Glutamatergic neuron (in vitro differentiated cells): ENCODE results near the gene NEO1. TPM values are rescaled to one million over a fixed set of nuclear protein-coding genes. Genes with fewer than 3 reads are reported as not detected.

Experiments used
- DNase-seq: peaks from one replicate; pipeline ENCODE4 v3.0.0; 2022
- H3K27ac Mint-ChIP-seq: one replicate; pipeline ENCODE4 v1.8.0; 2020; ENCODE audit warnings: mild to moderate bottlenecking, mixed read lengths, inconsistent platforms; ENCODE audit not compliant: unreplicated experiment
- H3K27me3 Mint-ChIP-seq: one replicate; pipeline ENCODE4 v1.8.0; 2020; ENCODE audit warnings: mild to moderate bottlenecking, moderate library complexity, mixed read lengths, inconsistent platforms; ENCODE audit not compliant: unreplicated experiment
- H3K36me3 Mint-ChIP-seq: one replicate; pipeline ENCODE4 v1.8.0; 2020; ENCODE audit warnings: mild to moderate bottlenecking, mixed read lengths, inconsistent platforms; ENCODE audit not compliant: unreplicated experiment
- H3K4me1 Mint-ChIP-seq: one replicate; pipeline ENCODE4 v1.8.0; 2020; ENCODE audit warnings: mild to moderate bottlenecking, low read depth, mixed read lengths, inconsistent platforms; ENCODE audit not compliant: unreplicated experiment
- H3K4me3 Mint-ChIP-seq: one replicate; pipeline ENCODE4 v1.8.0; 2020; ENCODE audit warnings: mild to moderate bottlenecking, mixed read lengths, inconsistent platforms; ENCODE audit not compliant: unreplicated experiment
- H3K9me3 Mint-ChIP-seq: one replicate; pipeline ENCODE4 v1.8.0; 2020; ENCODE audit warnings: mild to moderate bottlenecking, moderate library complexity, mixed read lengths, inconsistent platforms; ENCODE audit not compliant: unreplicated experiment
- total RNA-seq: library from RNA; stranded (reverse); fragmentation: NEBNext Ultra II Directional; extraction: Animal tissue kit (Norgen Biotek cat#: 25700); gene quantifications from one replicate; pipeline ENCODE4 v1.2.1, GENCODE V29; 2021; ENCODE audit not compliant: unreplicated experiment
- TF ChIP-seq, protein P1 (sequence below): fragments of 200-600 bp; sonication (generic); IDR thresholded peaks from one replicate; pipeline ENCODE4 v1.5.0; 2021; ENCODE audit not compliant: partially characterized antibody, unreplicated experiment

The NEO1 gene
- total RNA-seq, 1 donor from 2014 or later: 157 TPM

DNA sequence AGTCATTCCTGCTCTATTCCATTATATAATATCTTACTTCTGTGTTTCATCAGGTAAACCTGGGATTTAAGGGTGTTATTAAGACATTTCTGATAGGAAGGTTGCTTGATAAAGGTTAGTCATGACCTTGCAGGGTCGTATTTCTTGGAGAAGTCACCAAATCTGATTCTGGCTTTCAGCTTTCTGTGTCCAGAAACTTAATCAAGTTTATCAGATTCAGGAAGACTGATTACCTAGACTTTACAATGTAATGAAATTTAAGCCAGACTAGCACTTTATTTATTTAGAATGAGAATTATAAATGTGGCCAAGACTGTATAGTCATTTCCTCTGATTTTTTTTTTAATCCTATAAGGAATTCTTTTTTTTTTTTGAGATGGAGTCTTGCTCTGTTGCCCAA lies 81.9 kb downstream of the NEO1 start:
- H3K27me3 Mint-ChIP-seq: no peaks in the 10 kb centered on the region
- H3K4me1 Mint-ChIP-seq: no peaks in the 10 kb centered on the region
- no peak overlapping the region for H3K27ac Mint-ChIP-seq
- no peak overlapping the region for H3K4me3 Mint-ChIP-seq
- no peak for DNase-seq
- no peaks in the 10 kb centered on the region for H3K9me3 Mint-ChIP-seq
- H3K36me3 Mint-ChIP-seq: peaks cover 13% of the 10 kb centered on the region
- TF ChIP-seq, protein P1, sequence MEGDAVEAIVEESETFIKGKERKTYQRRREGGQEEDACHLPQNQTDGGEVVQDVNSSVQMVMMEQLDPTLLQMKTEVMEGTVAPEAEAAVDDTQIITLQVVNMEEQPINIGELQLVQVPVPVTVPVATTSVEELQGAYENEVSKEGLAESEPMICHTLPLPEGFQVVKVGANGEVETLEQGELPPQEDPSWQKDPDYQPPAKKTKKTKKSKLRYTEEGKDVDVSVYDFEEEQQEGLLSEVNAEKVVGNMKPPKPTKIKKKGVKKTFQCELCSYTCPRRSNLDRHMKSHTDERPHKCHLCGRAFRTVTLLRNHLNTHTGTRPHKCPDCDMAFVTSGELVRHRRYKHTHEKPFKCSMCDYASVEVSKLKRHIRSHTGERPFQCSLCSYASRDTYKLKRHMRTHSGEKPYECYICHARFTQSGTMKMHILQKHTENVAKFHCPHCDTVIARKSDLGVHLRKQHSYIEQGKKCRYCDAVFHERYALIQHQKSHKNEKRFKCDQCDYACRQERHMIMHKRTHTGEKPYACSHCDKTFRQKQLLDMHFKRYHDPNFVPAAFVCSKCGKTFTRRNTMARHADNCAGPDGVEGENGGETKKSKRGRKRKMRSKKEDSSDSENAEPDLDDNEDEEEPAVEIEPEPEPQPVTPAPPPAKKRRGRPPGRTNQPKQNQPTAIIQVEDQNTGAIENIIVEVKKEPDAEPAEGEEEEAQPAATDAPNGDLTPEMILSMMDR: no peak

DNA sequence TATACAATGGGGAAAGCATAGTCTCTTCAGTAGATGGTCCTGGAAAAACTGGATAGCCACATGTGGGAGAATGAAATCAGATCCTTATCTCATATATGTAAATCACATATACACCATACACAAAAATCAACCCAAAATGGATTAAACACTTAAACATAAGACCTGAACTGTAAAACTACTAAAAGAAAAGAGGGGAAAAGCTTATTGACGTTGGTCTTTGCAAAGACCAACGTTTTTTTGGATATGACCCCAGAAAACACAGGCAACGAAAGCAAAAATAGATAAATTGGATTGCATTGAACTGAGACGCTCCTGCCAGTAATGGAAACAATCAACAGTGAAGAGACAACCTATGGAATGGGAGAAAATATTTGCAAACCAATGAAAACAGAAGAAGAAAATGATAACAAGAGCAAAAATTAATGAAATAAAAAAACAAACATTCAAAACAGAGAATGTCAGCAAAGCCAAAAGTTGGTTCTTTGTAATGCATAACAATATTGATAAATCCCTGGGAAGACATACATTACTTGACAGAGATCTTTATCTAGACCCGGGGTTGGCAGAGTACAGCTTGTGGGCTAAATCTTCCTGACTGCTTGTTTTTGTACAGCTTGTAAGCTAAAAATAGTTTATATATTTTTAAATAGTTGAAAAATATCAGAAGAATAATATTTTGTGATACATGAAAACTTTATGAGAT lies 86.9 kb downstream of the NEO1 start:
- Mint-ChIP-seq H3K4me3 (no peak overlapping the region), H3K4me1 (no peaks in the 10 kb centered on the region), H3K27me3 (no peaks in the 10 kb centered on the region), H3K36me3 (peaks cover 5% of the 10 kb centered on the region), H3K9me3 (peaks cover 2% of the 10 kb centered on the region), H3K27ac (no peak overlapping the region)
- DNase-seq: no peak
- TF ChIP-seq, protein P1: no peak

DNA sequence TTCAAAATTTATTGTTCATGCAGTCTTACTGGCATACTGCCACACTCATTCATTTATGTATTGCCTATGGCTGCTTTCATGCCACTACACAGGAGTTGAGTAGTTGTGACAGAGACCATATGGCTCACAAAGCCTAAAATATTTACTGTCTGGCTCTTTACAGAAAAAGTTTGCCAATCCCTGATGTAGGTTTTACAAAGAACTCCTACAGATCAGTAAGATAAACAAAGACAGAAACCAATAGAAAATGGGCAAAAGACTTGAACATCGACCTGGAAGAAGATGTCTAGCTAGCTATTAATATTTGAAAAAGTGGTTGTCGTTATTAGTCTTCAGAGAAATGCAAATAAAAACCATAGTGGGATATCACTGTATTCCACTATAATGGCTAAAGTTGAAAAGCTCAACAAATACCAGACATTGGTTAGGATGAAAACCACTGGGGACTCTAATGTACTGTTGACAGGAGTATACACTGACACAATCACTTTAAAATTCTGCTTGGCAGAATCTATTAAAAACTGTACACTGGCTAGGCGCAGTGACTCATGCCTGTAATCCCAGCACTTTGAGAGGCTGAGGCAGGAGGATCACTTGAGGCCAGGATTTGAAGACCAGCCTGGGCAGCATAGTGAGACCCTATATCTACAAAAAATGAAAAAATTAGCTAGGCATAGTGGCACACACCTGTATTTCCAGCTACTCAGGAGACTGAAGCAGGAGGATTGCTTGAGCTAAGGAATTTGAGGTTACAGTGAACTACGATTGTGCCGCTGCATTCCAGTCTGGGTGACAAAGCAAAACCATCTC lies 87.7 kb downstream of the NEO1 start:
- Mint-ChIP-seq H3K4me3 (no peak overlapping the region), H3K9me3 (peaks cover 2% of the 10 kb centered on the region), H3K27ac (no peak overlapping the region), H3K27me3 (no peaks in the 10 kb centered on the region), H3K4me1 (no peaks in the 10 kb centered on the region), H3K36me3 (peaks cover 5% of the 10 kb centered on the region)
- TF ChIP-seq, protein P1: no peak
- DNase-seq: no peak

DNA sequence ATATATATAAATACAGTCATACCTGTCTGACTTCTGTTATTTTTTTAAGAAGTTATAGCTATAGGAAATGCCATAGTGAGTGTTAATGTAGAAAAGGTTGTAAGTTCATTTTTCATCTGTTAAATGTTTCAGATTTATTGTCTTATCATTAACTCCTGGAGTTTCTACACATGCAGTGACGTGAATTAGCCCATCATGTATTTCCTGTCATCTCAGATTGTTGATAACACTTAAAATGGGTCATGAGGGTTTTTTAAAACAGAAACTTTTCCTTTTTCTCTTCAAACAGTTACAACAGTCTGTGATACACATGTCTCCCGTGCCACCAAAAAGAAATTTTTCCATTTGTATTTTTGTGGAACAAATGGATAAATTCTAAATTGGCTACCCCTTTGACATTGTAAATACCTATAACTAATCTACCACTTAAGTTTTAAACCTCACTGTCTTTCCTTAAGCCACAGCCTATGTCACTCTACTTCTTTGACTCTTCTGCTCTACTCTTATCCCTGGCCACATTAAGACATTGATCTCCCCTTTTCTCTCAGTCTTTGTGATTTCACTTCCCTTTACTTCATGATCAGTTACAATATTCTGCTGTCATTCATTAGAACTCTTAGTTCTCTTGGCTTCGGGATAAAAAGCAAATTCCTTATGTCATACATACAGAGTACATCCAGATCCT lies 89.1 kb downstream of the NEO1 start:
- peaks cover 5% of the 10 kb centered on the region for H3K36me3 Mint-ChIP-seq
- H3K27me3 Mint-ChIP-seq: no peaks in the 10 kb centered on the region
- H3K9me3 Mint-ChIP-seq: peaks cover 2% of the 10 kb centered on the region
- TF ChIP-seq, protein P1: no peak
- no peak overlapping the region for H3K27ac Mint-ChIP-seq
- no peak overlapping the region for H3K4me3 Mint-ChIP-seq
- peaks cover 2% of the 10 kb centered on the region for H3K4me1 Mint-ChIP-seq
- DNase-seq: no peak
